HepG2 (cell line): ENCODE results near the gene EXOC3L4. TPM values are rescaled to one million over a fixed set of nuclear protein-coding genes. Genes with fewer than 3 reads are reported as not detected.
A peak's percentile ranks its signal among the peaks of the same experiment; 100 is the strongest.

Experiments
- ISL2 ChIP-seq: sonication (generic); formaldehyde crosslinking; IDR thresholded peaks from 2 replicates; pipeline ENCODE4 v1.5.0; 2020; ENCODE audit warnings: missing genetic modification reagents
- KDM6A ChIP-seq: IDR thresholded peaks from 2 replicates; pipeline ENCODE4 v1.6.1; 2016; ENCODE audit warnings: low read depth
- KMT2A ChIP-seq: sonication (generic); formaldehyde crosslinking; IDR thresholded peaks from 2 replicates; pipeline ENCODE4 v1.4.0; 2020; ENCODE audit warnings: missing genetic modification reagents
- MAFF ChIP-seq: IDR thresholded peaks from 2 replicates; pipeline ENCODE4 v1.6.1; 2011; ENCODE audit warnings: low read depth, low read length, improper control_type of control experiment
- MAFG ChIP-seq: sonication (generic); formaldehyde crosslinking; IDR thresholded peaks from 2 replicates; pipeline ENCODE4 v1.5.1; 2020; ENCODE audit warnings: mild to moderate bottlenecking, missing genetic modification reagents
- NCOR1 ChIP-seq: fragments of 200-600 bp; sonication (generic); IDR thresholded peaks from 2 replicates; pipeline ENCODE4 v1.7.0; 2017; ENCODE audit warnings: antibody characterized with exemption, low read length, borderline replicate concordance
- NRL ChIP-seq: sonication (generic); formaldehyde crosslinking; IDR thresholded peaks from 2 replicates; pipeline ENCODE4 v1.5.0; 2020; ENCODE audit warnings: missing genetic modification reagents, mild to moderate bottlenecking, moderate library complexity, borderline replicate concordance
- SIN3B ChIP-seq: fragments of 150-350 bp; IDR thresholded peaks from 2 replicates; pipeline ENCODE4 v1.6.1; 2014; ENCODE audit warnings: low read length
- ZFP1 ChIP-seq: IDR thresholded peaks from 2 replicates; pipeline ENCODE4 v1.6.1; 2016
- ZFX ChIP-seq: sonication (generic); formaldehyde crosslinking; IDR thresholded peaks from 2 replicates; pipeline ENCODE4 v1.4.0; 2020; ENCODE audit warnings: mild to moderate bottlenecking, low read depth, missing genetic modification reagents, moderate library complexity
- ZNF253 ChIP-seq: sonication (generic); formaldehyde crosslinking; IDR thresholded peaks from 2 replicates; pipeline ENCODE4 v1.8.0; 2022; ENCODE audit warnings: mild to moderate bottlenecking, missing genetic modification reagents, borderline replicate concordance
- ZNF652 ChIP-seq: IDR thresholded peaks from 2 replicates; pipeline ENCODE4 v1.6.1; 2016; ENCODE audit warnings: low read depth, borderline replicate concordance
- polyA plus RNA-seq, 8 experiments: library from polyadenylated mRNA; depleted of rRNA in 3 of 8; stranded (reverse) in 7 of 8; unstranded in 1 of 8; fragments of >200 nt; fragmentation: Illumina TruSeq in 4 of 8; extraction: Trizol in 4 of 8; gene quantifications; 2 replicates each; pipeline versions ENCODE4 v1.2.1 to v1.2.3, GENCODE V29; 2011 to 2016; ENCODE audit warnings: low read depth in 4 of 8, missing spikeins in 1 of 8, mixed read lengths in 1 of 8; ENCODE audit not compliant: insufficient read depth in 1 of 8
- total RNA-seq, 5 experiments: library from RNA; depleted of rRNA; stranded (reverse); fragments of >200 nt; fragmentation: Illumina TruSeq; extraction: Trizol; gene quantifications; 2 replicates each; pipeline ENCODE4 v1.2.3, GENCODE V29; 2016; ENCODE audit warnings: low read depth in 1 of 5
- TF ChIP-seq, protein P1 (sequence below): sonication (generic); formaldehyde crosslinking; IDR thresholded peaks from 2 replicates; pipeline ENCODE4 v1.9.0; 2021; ENCODE audit warnings: mild to moderate bottlenecking, missing genetic modification reagents
- TF ChIP-seq, protein P2 (sequence below): sonication (generic); formaldehyde crosslinking; IDR thresholded peaks from 2 replicates; pipeline ENCODE4 v1.5.0; 2020; ENCODE audit warnings: missing genetic modification reagents
- TF ChIP-seq, protein P3 (sequence below): sonication (generic); formaldehyde crosslinking; IDR thresholded peaks from 2 replicates; pipeline ENCODE4 v1.5.0; 2020; ENCODE audit warnings: mild to moderate bottlenecking, missing genetic modification reagents
- TF ChIP-seq, protein P4 (sequence below): sonication (generic); formaldehyde crosslinking; IDR thresholded peaks from 2 replicates; pipeline ENCODE4 v1.4.0; 2020; ENCODE audit warnings: missing genetic modification reagents
- TF ChIP-seq, protein P5 (sequence below): sonication (generic); formaldehyde crosslinking; conservative IDR thresholded peaks from 2 replicates; pipeline ENCODE4 v1.4.0; 2020; ENCODE audit warnings: missing genetic modification reagents
- TF ChIP-seq, protein P6 (sequence below): sonication (generic); formaldehyde crosslinking; IDR thresholded peaks from 2 replicates; pipeline ENCODE4 v1.5.0; 2020; ENCODE audit warnings: missing genetic modification reagents, mild to moderate bottlenecking, borderline replicate concordance

EXOC3L4 gene
- total and polyA plus RNA-seq, 2 of the 13 experiments (the other 11 are each of a cell fraction or from before 2014, with no cell fraction given): 11.8 to 27.0 TPM

DNA sequence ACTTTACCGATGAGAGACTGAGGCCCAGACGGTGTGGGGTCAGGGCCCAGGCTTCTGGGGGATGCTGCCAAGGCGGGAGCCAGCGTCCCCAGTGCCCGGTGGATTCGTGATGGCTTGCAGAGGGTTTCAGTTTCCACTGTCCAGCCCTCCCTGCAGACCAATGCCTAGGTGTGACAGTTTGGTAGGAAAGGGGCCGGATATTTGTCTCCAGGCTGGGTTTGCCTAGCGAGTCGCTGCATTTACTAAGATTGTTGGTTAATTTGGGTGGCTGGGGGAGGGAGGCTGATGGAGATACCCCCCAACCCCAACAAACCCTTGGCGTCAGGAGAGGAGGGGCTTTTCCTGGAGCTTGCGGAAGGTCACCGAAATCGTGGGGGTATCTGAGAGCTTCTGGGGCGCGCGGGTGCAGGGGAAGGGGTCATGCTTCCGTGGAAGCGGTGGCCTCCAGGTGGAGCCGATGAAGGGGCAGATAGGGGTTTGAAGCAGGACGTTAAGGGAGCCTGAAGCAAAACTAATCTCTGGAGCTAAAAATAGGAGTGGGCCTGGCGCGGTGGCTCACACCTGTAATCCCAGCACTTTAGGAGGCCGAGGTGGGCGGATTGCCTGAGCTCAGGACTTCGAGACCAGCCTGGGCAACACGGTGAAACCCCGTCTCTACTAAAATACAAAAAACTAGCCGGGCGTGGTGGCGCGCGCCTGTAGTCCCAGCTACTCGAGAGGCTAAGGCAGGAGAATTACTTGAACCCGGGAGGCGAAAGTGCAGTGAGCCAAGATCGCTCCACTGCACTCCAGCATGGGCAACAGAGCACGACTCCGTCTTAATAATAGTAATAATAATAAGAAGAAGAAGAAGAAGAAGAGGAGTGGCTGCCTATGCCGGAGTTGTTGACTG, 36.1 kb upstream of the EXOC3L4 start (continued):
- TF ChIP-seq, protein P1, sequence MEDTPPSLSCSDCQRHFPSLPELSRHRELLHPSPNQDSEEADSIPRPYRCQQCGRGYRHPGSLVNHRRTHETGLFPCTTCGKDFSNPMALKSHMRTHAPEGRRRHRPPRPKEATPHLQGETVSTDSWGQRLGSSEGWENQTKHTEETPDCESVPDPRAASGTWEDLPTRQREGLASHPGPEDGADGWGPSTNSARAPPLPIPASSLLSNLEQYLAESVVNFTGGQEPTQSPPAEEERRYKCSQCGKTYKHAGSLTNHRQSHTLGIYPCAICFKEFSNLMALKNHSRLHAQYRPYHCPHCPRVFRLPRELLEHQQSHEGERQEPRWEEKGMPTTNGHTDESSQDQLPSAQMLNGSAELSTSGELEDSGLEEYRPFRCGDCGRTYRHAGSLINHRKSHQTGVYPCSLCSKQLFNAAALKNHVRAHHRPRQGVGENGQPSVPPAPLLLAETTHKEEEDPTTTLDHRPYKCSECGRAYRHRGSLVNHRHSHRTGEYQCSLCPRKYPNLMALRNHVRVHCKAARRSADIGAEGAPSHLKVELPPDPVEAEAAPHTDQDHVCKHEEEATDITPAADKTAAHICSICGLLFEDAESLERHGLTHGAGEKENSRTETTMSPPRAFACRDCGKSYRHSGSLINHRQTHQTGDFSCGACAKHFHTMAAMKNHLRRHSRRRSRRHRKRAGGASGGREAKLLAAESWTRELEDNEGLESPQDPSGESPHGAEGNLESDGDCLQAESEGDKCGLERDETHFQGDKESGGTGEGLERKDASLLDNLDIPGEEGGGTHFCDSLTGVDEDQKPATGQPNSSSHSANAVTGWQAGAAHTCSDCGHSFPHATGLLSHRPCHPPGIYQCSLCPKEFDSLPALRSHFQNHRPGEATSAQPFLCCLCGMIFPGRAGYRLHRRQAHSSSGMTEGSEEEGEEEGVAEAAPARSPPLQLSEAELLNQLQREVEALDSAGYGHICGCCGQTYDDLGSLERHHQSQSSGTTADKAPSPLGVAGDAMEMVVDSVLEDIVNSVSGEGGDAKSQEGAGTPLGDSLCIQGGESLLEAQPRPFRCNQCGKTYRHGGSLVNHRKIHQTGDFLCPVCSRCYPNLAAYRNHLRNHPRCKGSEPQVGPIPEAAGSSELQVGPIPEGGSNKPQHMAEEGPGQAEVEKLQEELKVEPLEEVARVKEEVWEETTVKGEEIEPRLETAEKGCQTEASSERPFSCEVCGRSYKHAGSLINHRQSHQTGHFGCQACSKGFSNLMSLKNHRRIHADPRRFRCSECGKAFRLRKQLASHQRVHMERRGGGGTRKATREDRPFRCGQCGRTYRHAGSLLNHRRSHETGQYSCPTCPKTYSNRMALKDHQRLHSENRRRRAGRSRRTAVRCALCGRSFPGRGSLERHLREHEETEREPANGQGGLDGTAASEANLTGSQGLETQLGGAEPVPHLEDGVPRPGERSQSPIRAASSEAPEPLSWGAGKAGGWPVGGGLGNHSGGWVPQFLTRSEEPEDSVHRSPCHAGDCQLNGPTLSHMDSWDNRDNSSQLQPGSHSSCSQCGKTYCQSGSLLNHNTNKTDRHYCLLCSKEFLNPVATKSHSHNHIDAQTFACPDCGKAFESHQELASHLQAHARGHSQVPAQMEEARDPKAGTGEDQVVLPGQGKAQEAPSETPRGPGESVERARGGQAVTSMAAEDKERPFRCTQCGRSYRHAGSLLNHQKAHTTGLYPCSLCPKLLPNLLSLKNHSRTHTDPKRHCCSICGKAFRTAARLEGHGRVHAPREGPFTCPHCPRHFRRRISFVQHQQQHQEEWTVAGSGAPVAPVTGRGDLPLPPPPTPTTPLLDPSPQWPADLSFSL: no peak
- no peak for TF ChIP-seq ZNF253 (CRISPR knock-in tag)
- TF ChIP-seq NCOR1: no peak
- TF ChIP-seq NRL: 0 out of 2 replicates have a peak, but pooled peaks have one; percentile 45
- no peak for TF ChIP-seq KDM6A (CRISPR knock-in tag)
- TF ChIP-seq MAFF: no peak
- TF ChIP-seq, protein P2, sequence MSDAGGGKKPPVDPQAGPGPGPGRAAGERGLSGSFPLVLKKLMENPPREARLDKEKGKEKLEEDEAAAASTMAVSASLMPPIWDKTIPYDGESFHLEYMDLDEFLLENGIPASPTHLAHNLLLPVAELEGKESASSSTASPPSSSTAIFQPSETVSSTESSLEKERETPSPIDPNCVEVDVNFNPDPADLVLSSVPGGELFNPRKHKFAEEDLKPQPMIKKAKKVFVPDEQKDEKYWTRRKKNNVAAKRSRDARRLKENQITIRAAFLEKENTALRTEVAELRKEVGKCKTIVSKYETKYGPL: no peak
- TF ChIP-seq ZNF652 (CRISPR knock-in tag): no peak
- no peak for TF ChIP-seq ZFP1 (CRISPR knock-in tag)
- no peak for TF ChIP-seq ISL2 (CRISPR knock-in tag)
- no peak for TF ChIP-seq KMT2A (CRISPR knock-in tag)
- TF ChIP-seq, protein P3, sequence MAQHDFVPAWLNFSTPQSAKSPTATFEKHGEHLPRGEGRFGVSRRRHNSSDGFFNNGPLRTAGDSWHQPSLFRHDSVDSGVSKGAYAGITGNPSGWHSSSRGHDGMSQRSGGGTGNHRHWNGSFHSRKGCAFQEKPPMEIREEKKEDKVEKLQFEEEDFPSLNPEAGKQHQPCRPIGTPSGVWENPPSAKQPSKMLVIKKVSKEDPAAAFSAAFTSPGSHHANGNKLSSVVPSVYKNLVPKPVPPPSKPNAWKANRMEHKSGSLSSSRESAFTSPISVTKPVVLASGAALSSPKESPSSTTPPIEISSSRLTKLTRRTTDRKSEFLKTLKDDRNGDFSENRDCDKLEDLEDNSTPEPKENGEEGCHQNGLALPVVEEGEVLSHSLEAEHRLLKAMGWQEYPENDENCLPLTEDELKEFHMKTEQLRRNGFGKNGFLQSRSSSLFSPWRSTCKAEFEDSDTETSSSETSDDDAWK (CRISPR knock-in tag): no peak
- TF ChIP-seq, protein P4, sequence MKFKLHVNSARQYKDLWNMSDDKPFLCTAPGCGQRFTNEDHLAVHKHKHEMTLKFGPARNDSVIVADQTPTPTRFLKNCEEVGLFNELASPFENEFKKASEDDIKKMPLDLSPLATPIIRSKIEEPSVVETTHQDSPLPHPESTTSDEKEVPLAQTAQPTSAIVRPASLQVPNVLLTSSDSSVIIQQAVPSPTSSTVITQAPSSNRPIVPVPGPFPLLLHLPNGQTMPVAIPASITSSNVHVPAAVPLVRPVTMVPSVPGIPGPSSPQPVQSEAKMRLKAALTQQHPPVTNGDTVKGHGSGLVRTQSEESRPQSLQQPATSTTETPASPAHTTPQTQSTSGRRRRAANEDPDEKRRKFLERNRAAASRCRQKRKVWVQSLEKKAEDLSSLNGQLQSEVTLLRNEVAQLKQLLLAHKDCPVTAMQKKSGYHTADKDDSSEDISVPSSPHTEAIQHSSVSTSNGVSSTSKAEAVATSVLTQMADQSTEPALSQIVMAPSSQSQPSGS (CRISPR knock-in tag): no peak
- TF ChIP-seq SIN3B: no peak
- TF ChIP-seq, protein P5, sequence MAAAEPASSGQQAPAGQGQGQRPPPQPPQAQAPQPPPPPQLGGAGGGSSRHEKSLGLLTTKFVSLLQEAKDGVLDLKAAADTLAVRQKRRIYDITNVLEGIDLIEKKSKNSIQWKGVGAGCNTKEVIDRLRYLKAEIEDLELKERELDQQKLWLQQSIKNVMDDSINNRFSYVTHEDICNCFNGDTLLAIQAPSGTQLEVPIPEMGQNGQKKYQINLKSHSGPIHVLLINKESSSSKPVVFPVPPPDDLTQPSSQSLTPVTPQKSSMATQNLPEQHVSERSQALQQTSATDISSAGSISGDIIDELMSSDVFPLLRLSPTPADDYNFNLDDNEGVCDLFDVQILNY (CRISPR knock-in tag): no peak
- 0 out of 2 replicates have a peak, but pooled peaks have one; percentile 48 for TF ChIP-seq ZFX (CRISPR knock-in tag)
- TF ChIP-seq MAFG (CRISPR knock-in tag): no peak
- TF ChIP-seq, protein P6, sequence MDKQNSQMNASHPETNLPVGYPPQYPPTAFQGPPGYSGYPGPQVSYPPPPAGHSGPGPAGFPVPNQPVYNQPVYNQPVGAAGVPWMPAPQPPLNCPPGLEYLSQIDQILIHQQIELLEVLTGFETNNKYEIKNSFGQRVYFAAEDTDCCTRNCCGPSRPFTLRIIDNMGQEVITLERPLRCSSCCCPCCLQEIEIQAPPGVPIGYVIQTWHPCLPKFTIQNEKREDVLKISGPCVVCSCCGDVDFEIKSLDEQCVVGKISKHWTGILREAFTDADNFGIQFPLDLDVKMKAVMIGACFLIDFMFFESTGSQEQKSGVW (CRISPR knock-in tag): no peak
